WTC11 (cell line): ENCODE data around the gene TRAF7. TPM values are rescaled to one million over a fixed set of nuclear protein-coding genes. Genes with fewer than 3 reads are reported as not detected.

Experiments
- CBFB ChIP-seq: sonication (generic); formaldehyde crosslinking; IDR thresholded peaks from 2 replicates; pipeline ENCODE4 v1.8.1; 2022; ENCODE audit warnings: mild to moderate bottlenecking, low read depth, missing genetic modification reagents
- CREM ChIP-seq: sonication (generic); formaldehyde crosslinking; IDR thresholded peaks from 2 replicates; pipeline ENCODE4 v1.8.1; 2022; ENCODE audit warnings: mild to moderate bottlenecking, missing genetic modification reagents, moderate library complexity
- EMX1 ChIP-seq: fragments of 250-450 bp; sonication (Bioruptor Pico); IDR thresholded peaks from 2 replicates; pipeline ENCODE4 v1.8.0; 2021; ENCODE audit warnings: mild to moderate bottlenecking
- ETV6 ChIP-seq: sonication (generic); formaldehyde crosslinking; IDR thresholded peaks from 2 replicates; pipeline ENCODE4 v1.8.1; 2022; ENCODE audit warnings: mild to moderate bottlenecking, missing genetic modification reagents
- GTF2I ChIP-seq: fragments of 250-450 bp; sonication (Bioruptor Pico); conservative IDR thresholded peaks from 2 replicates; pipeline ENCODE4 v1.4.0; 2021; ENCODE audit warnings: mild to moderate bottlenecking
- JUN ChIP-seq: sonication (generic); formaldehyde crosslinking; IDR thresholded peaks from 2 replicates; pipeline ENCODE4 v1.8.0; 2023; ENCODE audit warnings: mild to moderate bottlenecking, missing genetic modification reagents
- NFE2L1 ChIP-seq: sonication (generic); formaldehyde crosslinking; IDR thresholded peaks from 2 replicates; pipeline ENCODE4 v1.8.1; 2023; ENCODE audit warnings: missing genetic modification reagents
- NFYB ChIP-seq: sonication (generic); formaldehyde crosslinking; conservative IDR thresholded peaks from 2 replicates; pipeline ENCODE4 v1.8.0; 2022; ENCODE audit warnings: low read depth, missing genetic modification reagents
- PREB ChIP-seq: sonication (generic); formaldehyde crosslinking; IDR thresholded peaks from 2 replicates; pipeline ENCODE4 v1.8.1; 2022; ENCODE audit warnings: mild to moderate bottlenecking, missing genetic modification reagents, moderate library complexity, borderline replicate concordance
- PRRX2 ChIP-seq: fragments of 250-450 bp; sonication (Bioruptor Pico); IDR thresholded peaks from 2 replicates; pipeline ENCODE4 v1.8.0; 2021; ENCODE audit warnings: mild to moderate bottlenecking
- RELA ChIP-seq: sonication (generic); formaldehyde crosslinking; IDR thresholded peaks from 2 replicates; pipeline ENCODE4 v1.8.1; 2022; ENCODE audit warnings: missing genetic modification reagents, mild to moderate bottlenecking, borderline replicate concordance
- SMAD3 ChIP-seq: sonication (generic); formaldehyde crosslinking; IDR thresholded peaks from 2 replicates; pipeline ENCODE4 v1.8.0; 2022; ENCODE audit warnings: missing genetic modification reagents, mild to moderate bottlenecking, borderline replicate concordance
- ZNF416 ChIP-seq: fragments of 250-450 bp; sonication (Bioruptor Pico); IDR thresholded peaks from 2 replicates; pipeline ENCODE4 v1.9.0; 2021; ENCODE audit warnings: mild to moderate bottlenecking, inconsistent platforms
- total RNA-seq: library from RNA; stranded (reverse); gene quantifications from 3 replicates; pipeline ENCODE4 v1.2.3, GENCODE V29; 2021
- TF ChIP-seq, protein P1 (sequence below): fragments of 250-450 bp; sonication (Bioruptor Pico); IDR thresholded peaks from 2 replicates; pipeline ENCODE4 v1.9.0; 2021; ENCODE audit warnings: mild to moderate bottlenecking, borderline replicate concordance
- TF ChIP-seq, protein P2 (sequence below): sonication (generic); formaldehyde crosslinking; IDR thresholded peaks from 2 replicates; pipeline ENCODE4 v1.8.1; 2022; ENCODE audit warnings: low read depth, mild to moderate bottlenecking, moderate library complexity, missing genetic modification reagents, borderline replicate concordance
- TF ChIP-seq, protein P3 (sequence below): sonication (generic); formaldehyde crosslinking; IDR thresholded peaks from 2 replicates; pipeline ENCODE4 v1.8.1; 2022; ENCODE audit warnings: mild to moderate bottlenecking, moderate library complexity, missing genetic modification reagents
- TF ChIP-seq, protein P4 (sequence below): sonication (generic); formaldehyde crosslinking; IDR thresholded peaks from 2 replicates; pipeline ENCODE4 v1.8.1; 2022; ENCODE audit warnings: missing genetic modification reagents, borderline replicate concordance
- TF ChIP-seq, protein P5 (sequence below): sonication (generic); formaldehyde crosslinking; IDR thresholded peaks from 2 replicates; pipeline ENCODE4 v1.8.0; 2023; ENCODE audit warnings: missing genetic modification reagents

The TRAF7 gene
- total RNA-seq, 1 experiment from 2014 or later = 148 TPM

GRCh38 chr16:2151188-2152091 lies 4.1 kb upstream of the TRAF7 start (continued):
- TF ChIP-seq, protein P1, sequence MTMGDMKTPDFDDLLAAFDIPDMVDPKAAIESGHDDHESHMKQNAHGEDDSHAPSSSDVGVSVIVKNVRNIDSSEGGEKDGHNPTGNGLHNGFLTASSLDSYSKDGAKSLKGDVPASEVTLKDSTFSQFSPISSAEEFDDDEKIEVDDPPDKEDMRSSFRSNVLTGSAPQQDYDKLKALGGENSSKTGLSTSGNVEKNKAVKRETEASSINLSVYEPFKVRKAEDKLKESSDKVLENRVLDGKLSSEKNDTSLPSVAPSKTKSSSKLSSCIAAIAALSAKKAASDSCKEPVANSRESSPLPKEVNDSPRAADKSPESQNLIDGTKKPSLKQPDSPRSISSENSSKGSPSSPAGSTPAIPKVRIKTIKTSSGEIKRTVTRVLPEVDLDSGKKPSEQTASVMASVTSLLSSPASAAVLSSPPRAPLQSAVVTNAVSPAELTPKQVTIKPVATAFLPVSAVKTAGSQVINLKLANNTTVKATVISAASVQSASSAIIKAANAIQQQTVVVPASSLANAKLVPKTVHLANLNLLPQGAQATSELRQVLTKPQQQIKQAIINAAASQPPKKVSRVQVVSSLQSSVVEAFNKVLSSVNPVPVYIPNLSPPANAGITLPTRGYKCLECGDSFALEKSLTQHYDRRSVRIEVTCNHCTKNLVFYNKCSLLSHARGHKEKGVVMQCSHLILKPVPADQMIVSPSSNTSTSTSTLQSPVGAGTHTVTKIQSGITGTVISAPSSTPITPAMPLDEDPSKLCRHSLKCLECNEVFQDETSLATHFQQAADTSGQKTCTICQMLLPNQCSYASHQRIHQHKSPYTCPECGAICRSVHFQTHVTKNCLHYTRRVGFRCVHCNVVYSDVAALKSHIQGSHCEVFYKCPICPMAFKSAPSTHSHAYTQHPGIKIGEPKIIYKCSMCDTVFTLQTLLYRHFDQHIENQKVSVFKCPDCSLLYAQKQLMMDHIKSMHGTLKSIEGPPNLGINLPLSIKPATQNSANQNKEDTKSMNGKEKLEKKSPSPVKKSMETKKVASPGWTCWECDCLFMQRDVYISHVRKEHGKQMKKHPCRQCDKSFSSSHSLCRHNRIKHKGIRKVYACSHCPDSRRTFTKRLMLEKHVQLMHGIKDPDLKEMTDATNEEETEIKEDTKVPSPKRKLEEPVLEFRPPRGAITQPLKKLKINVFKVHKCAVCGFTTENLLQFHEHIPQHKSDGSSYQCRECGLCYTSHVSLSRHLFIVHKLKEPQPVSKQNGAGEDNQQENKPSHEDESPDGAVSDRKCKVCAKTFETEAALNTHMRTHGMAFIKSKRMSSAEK (CRISPR knock-in tag) = 0 out of 2 replicates have a peak, but pooled peaks have one; percentile 2
- TF ChIP-seq PRRX2 (peak; percentile 87), SMAD3 (CRISPR knock-in tag) (peak; percentile 44; the same call in 1 of the 2 replicates), JUN (0 out of 2 replicates have a peak, but pooled peaks have one; percentile 14), PREB (CRISPR knock-in tag) (peak; percentile 49; the same call in 1 of the 2 replicates), ETV6 (CRISPR knock-in tag) (no peak; the same call in 1 of the 2 replicates), CREM (CRISPR knock-in tag) (peak; percentile 31; the same call in 1 of the 2 replicates), ZNF416 (CRISPR knock-in tag) (peak; percentile 56; the same call in 1 of the 2 replicates), CBFB (no peak), GTF2I (CRISPR knock-in tag) (0 out of 2 replicates have a peak, but pooled peaks have one; percentile 57), NFYB (0 out of 2 replicates have a peak, but pooled peaks have one; percentile 23), RELA (CRISPR knock-in tag) (0 out of 2 replicates have a peak, but pooled peaks have one; percentile 56), NFE2L1 (CRISPR knock-in tag) (peak; percentile 63; the same call in 1 of the 2 replicates), EMX1 (CRISPR knock-in tag) (peak; percentile 44)
- TF ChIP-seq, protein P2, sequence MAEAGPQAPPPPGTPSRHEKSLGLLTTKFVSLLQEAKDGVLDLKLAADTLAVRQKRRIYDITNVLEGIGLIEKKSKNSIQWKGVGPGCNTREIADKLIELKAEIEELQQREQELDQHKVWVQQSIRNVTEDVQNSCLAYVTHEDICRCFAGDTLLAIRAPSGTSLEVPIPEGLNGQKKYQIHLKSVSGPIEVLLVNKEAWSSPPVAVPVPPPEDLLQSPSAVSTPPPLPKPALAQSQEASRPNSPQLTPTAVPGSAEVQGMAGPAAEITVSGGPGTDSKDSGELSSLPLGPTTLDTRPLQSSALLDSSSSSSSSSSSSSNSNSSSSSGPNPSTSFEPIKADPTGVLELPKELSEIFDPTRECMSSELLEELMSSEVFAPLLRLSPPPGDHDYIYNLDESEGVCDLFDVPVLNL (CRISPR knock-in tag) = no peak
- TF ChIP-seq, protein P3, sequence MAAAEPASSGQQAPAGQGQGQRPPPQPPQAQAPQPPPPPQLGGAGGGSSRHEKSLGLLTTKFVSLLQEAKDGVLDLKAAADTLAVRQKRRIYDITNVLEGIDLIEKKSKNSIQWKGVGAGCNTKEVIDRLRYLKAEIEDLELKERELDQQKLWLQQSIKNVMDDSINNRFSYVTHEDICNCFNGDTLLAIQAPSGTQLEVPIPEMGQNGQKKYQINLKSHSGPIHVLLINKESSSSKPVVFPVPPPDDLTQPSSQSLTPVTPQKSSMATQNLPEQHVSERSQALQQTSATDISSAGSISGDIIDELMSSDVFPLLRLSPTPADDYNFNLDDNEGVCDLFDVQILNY (CRISPR knock-in tag) = peak; percentile 42; the same call in 1 of the 2 replicates
- TF ChIP-seq, protein P4, sequence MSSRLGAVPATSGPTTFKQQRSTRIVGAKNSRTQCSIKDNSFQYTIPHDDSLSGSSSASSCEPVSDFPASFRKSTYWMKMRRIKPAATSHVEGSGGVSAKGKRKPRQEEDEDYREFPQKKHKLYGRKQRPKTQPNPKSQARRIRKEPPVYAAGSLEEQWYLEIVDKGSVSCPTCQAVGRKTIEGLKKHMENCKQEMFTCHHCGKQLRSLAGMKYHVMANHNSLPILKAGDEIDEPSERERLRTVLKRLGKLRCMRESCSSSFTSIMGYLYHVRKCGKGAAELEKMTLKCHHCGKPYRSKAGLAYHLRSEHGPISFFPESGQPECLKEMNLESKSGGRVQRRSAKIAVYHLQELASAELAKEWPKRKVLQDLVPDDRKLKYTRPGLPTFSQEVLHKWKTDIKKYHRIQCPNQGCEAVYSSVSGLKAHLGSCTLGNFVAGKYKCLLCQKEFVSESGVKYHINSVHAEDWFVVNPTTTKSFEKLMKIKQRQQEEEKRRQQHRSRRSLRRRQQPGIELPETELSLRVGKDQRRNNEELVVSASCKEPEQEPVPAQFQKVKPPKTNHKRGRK (CRISPR knock-in tag) = no peak
- TF ChIP-seq, protein P5, sequence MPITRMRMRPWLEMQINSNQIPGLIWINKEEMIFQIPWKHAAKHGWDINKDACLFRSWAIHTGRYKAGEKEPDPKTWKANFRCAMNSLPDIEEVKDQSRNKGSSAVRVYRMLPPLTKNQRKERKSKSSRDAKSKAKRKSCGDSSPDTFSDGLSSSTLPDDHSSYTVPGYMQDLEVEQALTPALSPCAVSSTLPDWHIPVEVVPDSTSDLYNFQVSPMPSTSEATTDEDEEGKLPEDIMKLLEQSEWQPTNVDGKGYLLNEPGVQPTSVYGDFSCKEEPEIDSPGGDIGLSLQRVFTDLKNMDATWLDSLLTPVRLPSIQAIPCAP (CRISPR knock-in tag) = no peak
